Hepatocyte (in vitro differentiated cells): ENCODE data around the gene IFNGR2.

Experiments used
- EZH2 ChIP-seq: fragments of 200-600 bp; sonication (generic); IDR thresholded peaks from 2 replicates; pipeline ENCODE4 v1.6.1; 2016; ENCODE audit warnings: antibody characterized with exemption, mild to moderate bottlenecking, borderline replicate concordance
- EZH2phosphoT487 ChIP-seq: fragments of 200-600 bp; sonication (generic); IDR thresholded peaks from one replicate; pipeline ENCODE4 v1.6.1; 2018; ENCODE audit warnings: antibody characterized with exemption, mild to moderate bottlenecking, low read depth, moderate library complexity; ENCODE audit not compliant: unreplicated experiment, severe bottlenecking
- TF ChIP-seq, protein P1 (sequence below): fragments of 200-600 bp; sonication (generic); IDR thresholded peaks from 2 replicates; pipeline ENCODE4 v1.5.1; 2016; ENCODE audit warnings: antibody characterized with exemption, mild to moderate bottlenecking; ENCODE audit not compliant: poor library complexity

DNA sequence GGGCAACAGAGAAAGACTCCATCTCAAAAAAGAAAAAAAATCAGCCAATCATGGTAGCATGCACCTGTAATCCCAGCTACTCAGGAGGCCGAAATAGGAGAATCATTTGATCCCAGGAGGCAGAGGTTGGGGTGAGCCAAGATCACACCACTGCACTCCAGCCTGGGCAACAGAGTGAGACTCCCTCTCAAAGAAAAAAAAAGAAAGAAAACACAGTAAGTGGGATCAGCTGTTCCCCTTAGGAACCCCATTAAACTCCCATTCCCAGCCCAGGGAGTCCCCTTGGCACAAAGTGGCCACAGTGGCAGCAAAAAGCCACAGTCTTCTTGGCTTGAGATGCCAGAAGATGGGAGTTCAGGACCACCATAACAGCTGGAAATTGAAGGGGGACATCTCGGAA is 67.5 kb downstream of the IFNGR2 start:
- TF ChIP-seq, protein P1, sequence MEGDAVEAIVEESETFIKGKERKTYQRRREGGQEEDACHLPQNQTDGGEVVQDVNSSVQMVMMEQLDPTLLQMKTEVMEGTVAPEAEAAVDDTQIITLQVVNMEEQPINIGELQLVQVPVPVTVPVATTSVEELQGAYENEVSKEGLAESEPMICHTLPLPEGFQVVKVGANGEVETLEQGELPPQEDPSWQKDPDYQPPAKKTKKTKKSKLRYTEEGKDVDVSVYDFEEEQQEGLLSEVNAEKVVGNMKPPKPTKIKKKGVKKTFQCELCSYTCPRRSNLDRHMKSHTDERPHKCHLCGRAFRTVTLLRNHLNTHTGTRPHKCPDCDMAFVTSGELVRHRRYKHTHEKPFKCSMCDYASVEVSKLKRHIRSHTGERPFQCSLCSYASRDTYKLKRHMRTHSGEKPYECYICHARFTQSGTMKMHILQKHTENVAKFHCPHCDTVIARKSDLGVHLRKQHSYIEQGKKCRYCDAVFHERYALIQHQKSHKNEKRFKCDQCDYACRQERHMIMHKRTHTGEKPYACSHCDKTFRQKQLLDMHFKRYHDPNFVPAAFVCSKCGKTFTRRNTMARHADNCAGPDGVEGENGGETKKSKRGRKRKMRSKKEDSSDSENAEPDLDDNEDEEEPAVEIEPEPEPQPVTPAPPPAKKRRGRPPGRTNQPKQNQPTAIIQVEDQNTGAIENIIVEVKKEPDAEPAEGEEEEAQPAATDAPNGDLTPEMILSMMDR: no peak
- TF ChIP-seq EZH2phosphoT487 (no peak), EZH2 (no peak)
